Testis (tissue), 2 donors: ENCODE results near the gene AMZ1.

Experiments used
- CTCF ChIP-seq, 3 experiments: fragments of 450-650 bp in 2 of 3; fragments of 200-600 bp in 1 of 3; sonication (generic) in 1 of 3; IDR thresholded peaks; one replicate each; pipeline ENCODE4 v1.5.1; 2016 to 2019; ENCODE audit warnings: antibody characterized with exemption in 3 of 3, mild to moderate bottlenecking in 2 of 3, moderate library complexity in 1 of 3
- POLR2A ChIP-seq: fragments of 450-650 bp; IDR thresholded peaks from one replicate; pipeline ENCODE4 v1.6.1; 2017; ENCODE audit warnings: antibody characterized with exemption, mild to moderate bottlenecking, moderate library complexity

- TF ChIP-seq POLR2A, result no peak
- no peak for TF ChIP-seq CTCF (IDR thresholded peaks at IDR 0.05)
These were observed 63.1 kb downstream of the AMZ1 start for GRCh38 chr7:2751086-2751485.
